HepG2 (cell line): ENCODE results near the gene LYZ. TPM values are rescaled to one million over a fixed set of nuclear protein-coding genes. Genes with fewer than 3 reads are reported as not detected.
A peak's percentile ranks its signal among the peaks of the same experiment; 100 is the strongest.
"Not testable (repeated sequence)": the region's sequence is repeated elsewhere in the genome, so short reads cannot be mapped to it uniquely, and the experiment has no call there.

ENCODE experiments used
- ATAC-seq: fragments of 200-7000 bp; cut with Tn5 transposase; 3 replicates; pipeline ENCODE4 v1.9.1; 2020; ENCODE audit warnings: mild to moderate bottlenecking, moderate library complexity
- BruUV-seq: library from RNA; stranded (reverse); fragments of 400-500 nt; replicated peaks from 2 replicates; lab custom pipeline; 2021; lab: Mats Ljungman, UMichigan
- CTCF ChIA-PET: fragments of 300-600 bp; formaldehyde crosslinking; extraction: SDS; loops from one replicate; lab custom pipeline; 2021; ENCODE audit warnings: low total read pairs, inconsistent platforms, low intra/inter-chr PET ratio; lab: Yijun Ruan, JAX
- POLR2A ChIA-PET: fragments of 350-600 bp; sonication (Branson Sonifier 250); formaldehyde crosslinking; loops from one replicate; lab custom pipeline; 2020; ENCODE audit warnings: antibody characterized with exemption, inconsistent platforms; lab: Yijun Ruan, JAX
- DNase-seq: peaks from one replicate; pipeline ENCODE4 v3.0.0-alpha.2; 2015; ENCODE audit warnings: low spot score
- FAIRE-seq: peaks from 3 replicates; lab custom pipeline; 2011; peaks lifted over from hg19 to GRCh38; lab: Jason Lieb, UNC
- H2AFZ ChIP-seq: one replicate; pipeline ENCODE4 v1.6.1; 2011; ENCODE audit warnings: low read length, inconsistent platforms
- H3K27ac ChIP-seq: fragments of 300-600 bp; 3 replicates; pipeline ENCODE4 v1.8.0; 2011; ENCODE audit warnings: mixed run types, mild to moderate bottlenecking, mixed read lengths, low read length, inconsistent platforms; ENCODE audit not compliant: insufficient read depth; ENCODE audit errors: extremely low read length
- H3K27me3 ChIP-seq, 2 experiments: fragments of 200-600 bp in 1 of 2; 2 replicates in 1 of 2; 3 replicates in 1 of 2; pipeline versions ENCODE4 v1.6.0 to v1.8.0; 2011; ENCODE audit warnings: low read length in 2 of 2, mild to moderate bottlenecking in 2 of 2, moderate library complexity in 2 of 2, inconsistent platforms in 1 of 2; ENCODE audit not compliant: insufficient read depth in 2 of 2, control insufficient read depth in 1 of 2
- H3K36me3 ChIP-seq, 2 experiments: fragments of 200-600 bp in 1 of 2; replicated peaks in 1 of 2; 2 replicates in 1 of 2; 3 replicates in 1 of 2; pipeline versions ENCODE4 v1.5.1 to v1.8.0; 2011; ENCODE audit warnings: low read length in 2 of 2, inconsistent platforms in 1 of 2; ENCODE audit not compliant: insufficient read depth in 2 of 2, control insufficient read depth in 1 of 2
- H3K4me1 ChIP-seq: 2 replicates; pipeline ENCODE4 v1.5.1; 2012; ENCODE audit warnings: low read length, inconsistent platforms; ENCODE audit not compliant: insufficient read depth
- H3K4me2 ChIP-seq: 2 replicates; pipeline ENCODE4 v1.6.0; 2011; ENCODE audit warnings: low read depth, low read length, inconsistent platforms
- H3K4me3 ChIP-seq, 3 experiments: fragments of 200-600 bp in 1 of 3; sonication (generic), shearing (Covaris generic) in 1 of 3; replicated peaks in 1 of 3; 2 replicates each; pipeline ENCODE4 v1.5.1; 2011 to 2016; ENCODE audit warnings: low read length in 3 of 3, inconsistent platforms in 2 of 3, low read depth in 2 of 3, mild to moderate bottlenecking in 2 of 3, control low read depth in 1 of 3, mixed read lengths in 1 of 3; ENCODE audit not compliant: insufficient read depth in 1 of 3
- H3K79me2 ChIP-seq: one replicate; pipeline ENCODE4 v1.6.1; 2011; ENCODE audit warnings: low read length, inconsistent platforms; ENCODE audit not compliant: insufficient read depth
- H3K9ac ChIP-seq: 2 replicates; pipeline ENCODE4 v1.6.0; 2011; ENCODE audit warnings: mild to moderate bottlenecking, low read depth, low read length, inconsistent platforms; ENCODE audit not compliant: insufficient read depth
- H3K9me3 ChIP-seq: 2 replicates; pipeline ENCODE4 v1.5.1; 2012; ENCODE audit warnings: mild to moderate bottlenecking, low read length
- H4K20me1 ChIP-seq: 2 replicates; pipeline ENCODE4 v1.6.0; 2011; ENCODE audit warnings: inconsistent platforms, mild to moderate bottlenecking, low read length, moderate library complexity; ENCODE audit not compliant: insufficient read depth
- DZIP1 ChIP-seq: sonication (generic); formaldehyde crosslinking; IDR thresholded peaks from 2 replicates; pipeline ENCODE4 v1.5.0; 2020; ENCODE audit warnings: mild to moderate bottlenecking, missing genetic modification reagents
- LRRFIP1 ChIP-seq: sonication (generic); formaldehyde crosslinking; conservative IDR thresholded peaks from 2 replicates; pipeline ENCODE4 v1.4.0; 2020; ENCODE audit warnings: missing genetic modification reagents
- MLLT10 ChIP-seq: sonication (generic); formaldehyde crosslinking; IDR thresholded peaks from 2 replicates; pipeline ENCODE4 v1.4.0; 2020; ENCODE audit warnings: missing genetic modification reagents
- NFKBIZ ChIP-seq: IDR thresholded peaks from 2 replicates; pipeline ENCODE4 v1.6.1; 2018; ENCODE audit warnings: missing genetic modification reagents, missing compliant biosample characterization
- RBAK ChIP-seq: sonication (generic); formaldehyde crosslinking; IDR thresholded peaks from 2 replicates; pipeline ENCODE4 v1.5.1; 2020; ENCODE audit warnings: mild to moderate bottlenecking, missing genetic modification reagents
- ZNF430 ChIP-seq: sonication (generic); formaldehyde crosslinking; IDR thresholded peaks from 2 replicates; pipeline ENCODE4 v1.9.0; 2021; ENCODE audit warnings: mild to moderate bottlenecking, missing genetic modification reagents
- ZNF431 ChIP-seq: sonication (generic); formaldehyde crosslinking; IDR thresholded peaks from 2 replicates; pipeline ENCODE4 v1.9.0; 2022; ENCODE audit warnings: missing genetic modification reagents, low read depth, mild to moderate bottlenecking, borderline replicate concordance
- ZNF737 ChIP-seq: sonication (generic); formaldehyde crosslinking; IDR thresholded peaks from 2 replicates; pipeline ENCODE4 v1.5.0; 2020; ENCODE audit warnings: missing genetic modification reagents, mild to moderate bottlenecking, borderline replicate concordance
- ZNF816 ChIP-seq: sonication (generic); formaldehyde crosslinking; IDR thresholded peaks from 2 replicates; pipeline ENCODE4 v1.8.0; 2022; ENCODE audit warnings: missing genetic modification reagents, mild to moderate bottlenecking, borderline replicate concordance
- WGBS: methylation state at CpG from one replicate; pipeline ENCODE4 v1.1.6; 2017; ENCODE audit warnings: low lambda C conversion rate; 5-methylcytosine and 5-hydroxymethylcytosine counted together
- in situ Hi-C: cut with HindIII; loops from 2 replicates; pipeline ENCODE4 v1.10.0; 2017; ENCODE audit warnings: low pct_unique_long_range_greater_than_20kb; ENCODE audit not compliant: extremely low pct_ligation_motif_present
- intact Hi-C: fragments of 100-400 bp; cut with micrococcal nuclease; formaldehyde crosslinking; loops from one replicate; pipeline ENCODE4 v1.10.0; 2022; ENCODE audit not compliant: unreplicated experiment
- polyA plus RNA-seq, 8 experiments: library from polyadenylated mRNA; depleted of rRNA in 3 of 8; stranded (reverse) in 7 of 8; unstranded in 1 of 8; fragments of >200 nt; fragmentation: Illumina TruSeq in 4 of 8; extraction: Trizol in 4 of 8; gene quantifications; 2 replicates each; pipeline versions ENCODE4 v1.2.1 to v1.2.3, GENCODE V29; 2011 to 2016; ENCODE audit warnings: low read depth in 4 of 8, missing spikeins in 1 of 8, mixed read lengths in 1 of 8; ENCODE audit not compliant: insufficient read depth in 1 of 8
- total RNA-seq, 5 experiments: library from RNA; depleted of rRNA; stranded (reverse); fragments of >200 nt; fragmentation: Illumina TruSeq; extraction: Trizol; gene quantifications; 2 replicates each; pipeline ENCODE4 v1.2.3, GENCODE V29; 2016; ENCODE audit warnings: low read depth in 1 of 5
- TF ChIP-seq, protein P1 (sequence below), 2 experiments: sonication (generic) in 1 of 2; formaldehyde crosslinking in 1 of 2; IDR thresholded peaks; 2 replicates each; pipeline versions ENCODE4 v1.5.1 to v1.6.1; 2011 to 2020; ENCODE audit warnings: borderline replicate concordance in 1 of 2, low read depth in 1 of 2, low read length in 1 of 2, mild to moderate bottlenecking in 1 of 2, missing genetic modification reagents in 1 of 2, moderate library complexity in 1 of 2

The LYZ gene
- total and polyA plus RNA-seq, 2 of the 13 experiments (the other 11 are each of a cell fraction or from before 2014, with no cell fraction given), result 1,788 to 2,054 TPM

GRCh38 chr12:69317233-69317632 is 30.9 kb upstream of the LYZ start:
- H3K27me3 ChIP-seq, H3K4me3 ChIP-seq, H3K36me3 ChIP-seq, H3K9me3 ChIP-seq, H3K27ac ChIP-seq, POLR2A ChIA-PET, CTCF ChIA-PET, BruUV-seq, H4K20me1 ChIP-seq, H2AFZ ChIP-seq, H3K4me2 ChIP-seq, H3K79me2 ChIP-seq, intact Hi-C loops, H3K9ac ChIP-seq, ATAC-seq, FAIRE-seq, DNase-seq, in situ Hi-C loops: not testable (repeated sequence)
- 50% methylated on average over 2 of the region's 2 CpGs for WGBS
- TF ChIP-seq ZNF431 (CRISPR knock-in tag), result peak; percentile 70; the same call in 1 of the 2 replicates
- peak; percentile 75; the same call in 1 of the 2 replicates for TF ChIP-seq ZNF430 (CRISPR knock-in tag)
- H3K4me1 ChIP-seq, result peaks cover 46% of the 10 kb centered on the region

DNA sequence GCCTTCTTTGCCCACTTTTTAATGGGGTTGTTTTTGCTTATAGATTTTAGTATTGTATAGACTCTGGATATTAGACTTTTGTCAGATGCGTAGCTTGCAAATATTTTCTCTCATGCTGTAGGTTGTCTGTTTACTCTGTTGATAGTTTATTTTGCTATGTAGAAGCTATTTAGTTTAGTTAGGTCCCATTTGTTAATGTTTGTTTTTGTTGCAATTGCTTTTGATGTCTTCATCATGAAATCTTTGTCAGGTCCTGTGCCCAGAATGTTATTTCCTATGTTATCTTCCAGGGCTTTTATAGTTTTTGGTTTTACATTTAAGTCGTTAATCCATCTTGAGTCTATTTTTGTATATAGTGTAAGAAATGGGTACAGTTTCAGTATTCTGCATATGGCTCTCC is 30.0 kb upstream of the LYZ start:
- H3K27ac ChIP-seq, result no peak overlapping the region
- CTCF ChIA-PET, result no interaction called here
- no peak for DNase-seq
- peaks cover 49% of the 10 kb centered on the region for H3K4me1 ChIP-seq
- no peaks in the 10 kb centered on the region for H4K20me1 ChIP-seq
- no peak overlapping the region for H3K4me2 ChIP-seq
- H2AFZ ChIP-seq, result no peak overlapping the region
- no peak for ATAC-seq
- H3K9ac ChIP-seq, result no peak overlapping the region
- no peaks in the 10 kb centered on the region for H3K79me2 ChIP-seq
- H3K9me3 ChIP-seq, result peaks cover 10% of the 10 kb centered on the region; the same call in 1 of the 2 replicates
- no TSS peak for BruUV-seq
- no peak for FAIRE-seq
- intact Hi-C loops (no loop called here), in situ Hi-C loops (no loop called here)
- WGBS, result 34% methylated on average over 2 of the region's 2 CpGs
- no peaks in the 10 kb centered on the region for H3K27me3 ChIP-seq
- H3K4me3 ChIP-seq, result no peak overlapping the region
- POLR2A ChIA-PET, result no interaction called here
- H3K36me3 ChIP-seq, result no peaks in the 10 kb centered on the region
- TF ChIP-seq DZIP1 (CRISPR knock-in tag) (no peak), ZNF737 (CRISPR knock-in tag) (no peak), MLLT10 (no peak), RBAK (CRISPR knock-in tag) (no peak), ZNF816 (CRISPR knock-in tag) (no peak), LRRFIP1 (CRISPR knock-in tag) (no peak), NFKBIZ (no peak)
- TF ChIP-seq, protein P1, sequence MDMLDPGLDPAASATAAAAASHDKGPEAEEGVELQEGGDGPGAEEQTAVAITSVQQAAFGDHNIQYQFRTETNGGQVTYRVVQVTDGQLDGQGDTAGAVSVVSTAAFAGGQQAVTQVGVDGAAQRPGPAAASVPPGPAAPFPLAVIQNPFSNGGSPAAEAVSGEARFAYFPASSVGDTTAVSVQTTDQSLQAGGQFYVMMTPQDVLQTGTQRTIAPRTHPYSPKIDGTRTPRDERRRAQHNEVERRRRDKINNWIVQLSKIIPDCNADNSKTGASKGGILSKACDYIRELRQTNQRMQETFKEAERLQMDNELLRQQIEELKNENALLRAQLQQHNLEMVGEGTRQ (IDR thresholded peaks at IDR 0.05; ENCODE audit: low read depth, low read length), result no peak
- TF ChIP-seq, protein P1 (CRISPR knock-in tag; IDR thresholded peaks at IDR 0.05; ENCODE audit: borderline replicate concordance), result no peak
